HCT116 (cell line): ENCODE results near the gene LRRC42.

Source experiments
- ATF3 ChIP-seq: IDR thresholded peaks from 2 replicates; pipeline ENCODE4 v1.6.1; 2012
- CTCF ChIP-seq, 3 experiments: fragments of 200-600 bp in 1 of 3; sonication (generic) in 1 of 3; IDR thresholded peaks in 2 of 3; conservative IDR thresholded peaks in 1 of 3; 2 replicates each; pipeline ENCODE4 v1.5.1; 2012 to 2017; ENCODE audit warnings: low read depth in 2 of 3, low read length in 2 of 3, antibody characterized with exemption in 1 of 3, borderline replicate concordance in 1 of 3, control low read depth in 1 of 3, mild to moderate bottlenecking in 1 of 3, mixed read lengths in 1 of 3, mixed run types in 1 of 3, moderate library complexity in 1 of 3; ENCODE audit not compliant: insufficient read depth in 1 of 3
- EZH2 ChIP-seq: fragments of 200-600 bp; sonication (generic); IDR thresholded peaks from 2 replicates; pipeline ENCODE4 v1.6.1; 2017; ENCODE audit warnings: antibody characterized with exemption, mixed run types
- MAX ChIP-seq: IDR thresholded peaks from 2 replicates; pipeline ENCODE4 v1.6.1; 2012
- POLR2A ChIP-seq: IDR thresholded peaks from 2 replicates; pipeline ENCODE4 v1.7.0; 2011; ENCODE audit warnings: borderline replicate concordance; ENCODE audit not compliant: insufficient read depth, insufficient read length; ENCODE audit errors: extremely low read depth
- POLR2AphosphoS5 ChIP-seq: IDR thresholded peaks from 2 replicates; pipeline ENCODE4 v1.6.1; 2011; ENCODE audit warnings: mild to moderate bottlenecking, low read depth, low read length, moderate library complexity
- RAD21 ChIP-seq: IDR thresholded peaks from 2 replicates; pipeline ENCODE4 v1.6.1; 2012; ENCODE audit warnings: low read depth, mild to moderate bottlenecking
- REST ChIP-seq: IDR thresholded peaks from 2 replicates; pipeline ENCODE4 v1.6.1; 2012; ENCODE audit warnings: low read depth
- SIN3A ChIP-seq: IDR thresholded peaks from 2 replicates; pipeline ENCODE4 v1.6.1; 2012; ENCODE audit warnings: low read depth
- YY1 ChIP-seq: IDR thresholded peaks from 2 replicates; pipeline ENCODE4 v1.6.1; 2011; ENCODE audit warnings: low read length, low read depth, moderate library complexity, mild to moderate bottlenecking; ENCODE audit not compliant: insufficient replicate concordance; ENCODE audit errors: extremely low read depth
- ZBTB33 ChIP-seq: IDR thresholded peaks from 2 replicates; pipeline ENCODE4 v1.6.1; 2011; ENCODE audit warnings: mild to moderate bottlenecking, low read length, moderate library complexity; ENCODE audit not compliant: insufficient replicate concordance; ENCODE audit errors: extremely low read depth
- ZFX ChIP-seq: fragments of 450-650 bp; IDR thresholded peaks from 2 replicates; pipeline ENCODE4 v1.6.1; 2017
- ZNF274 ChIP-seq: fragments of 200-500 bp; sonication (Bioruptor generic); IDR thresholded peaks from 2 replicates; pipeline ENCODE4 v1.6.1; 2014; ENCODE audit warnings: mild to moderate bottlenecking, low read depth, low read length, inconsistent platforms

GRCh38 chr1:53942127-53942957, 3.8 kb upstream of the LRRC42 start:
- TF ChIP-seq CTCF (IDR thresholded peaks at IDR 0.05 in 2 of 3, conservative IDR thresholded peaks at IDR 0.05 in 1 of 3; ENCODE audit: borderline replicate concordance in 1 of 3, insufficient read depth in 1 of 3, low read depth in 2 of 3, low read length in 2 of 3) (no peak), ZNF274 (no peak), MAX (no peak), EZH2 (no peak), ZBTB33 (no peak), REST (no peak), RAD21 (no peak), POLR2A (no peak), POLR2AphosphoS5 (no peak), SIN3A (no peak), YY1 (no peak), ATF3 (no peak), ZFX (no peak)
